ENCODE measurements around the gene PLCD3.

PLCD3 gene

GRCh38 chr17:45135192-45135977 lies 3.1 kb upstream of the PLCD3 start, which contains the start of gene ACBD4:
ACBD4 (plus strand) TSS chr17:45135687; CDS start chr17:45136145, 458 bp downstream.
- peak; percentile 92 to 96 (median 95) for DNase-seq
- no peaks in the 10 kb centered on the region for H3K27me3 ChIP-seq (replicated peaks; ENCODE audit: control insufficient read depth, insufficient read depth, low read length, poor library complexity, severe bottlenecking)
- no peaks in the 10 kb centered on the region for H3K9me3 ChIP-seq (ENCODE audit: control insufficient read depth, low read length)
- H3K36me3 ChIP-seq (ENCODE audit: control insufficient read depth, insufficient read depth, low read length), result no peaks in the 10 kb centered on the region
- peak within 1 kb of the TSS; percentile 96 for H3K4me3 ChIP-seq (ENCODE audit: insufficient read depth, low read depth, low read length, poor library complexity, severe bottlenecking)
- peaks cover 17% of the 10 kb centered on the region for H3K4me1 ChIP-seq (ENCODE audit: control insufficient read depth, insufficient read depth, low read length, poor library complexity, severe bottlenecking)
- peak within 1 kb of the TSS; percentile 81 for H3K27ac ChIP-seq (ENCODE audit: insufficient read depth, low read length, poor library complexity, severe bottlenecking)

GRCh38 chr17:45132572-45133463 lies 503 bp upstream of the PLCD3 start:
- no peaks in the 10 kb centered on the region for H3K27me3 ChIP-seq (replicated peaks; ENCODE audit: control insufficient read depth, insufficient read depth, low read length, poor library complexity, severe bottlenecking)
- H3K4me3 ChIP-seq (ENCODE audit: insufficient read depth, low read depth, low read length, poor library complexity, severe bottlenecking), result peak overlapping the region; percentile 74
- DNase-seq, result peak; percentile 41 to 62 (median 60)
- no peaks in the 10 kb centered on the region for H3K36me3 ChIP-seq (ENCODE audit: control insufficient read depth, insufficient read depth, low read length)
- H3K27ac ChIP-seq (ENCODE audit: insufficient read depth, low read length, poor library complexity, severe bottlenecking), result peak overlapping the region; percentile 84
- no peaks in the 10 kb centered on the region for H3K9me3 ChIP-seq (ENCODE audit: control insufficient read depth, low read length)
- peaks cover 17% of the 10 kb centered on the region for H3K4me1 ChIP-seq (ENCODE audit: control insufficient read depth, insufficient read depth, low read length, poor library complexity, severe bottlenecking)

GRCh38 chr17:45131616-45132319 lies 547 bp downstream of the PLCD3 start:
- Histone ChIP-seq H3K36me3 (ENCODE audit: control insufficient read depth, insufficient read depth, low read length) (no peaks in the 10 kb centered on the region), H3K9me3 (ENCODE audit: control insufficient read depth, low read length) (no peaks in the 10 kb centered on the region), H3K4me1 (ENCODE audit: control insufficient read depth, insufficient read depth, low read length, poor library complexity, severe bottlenecking) (peaks cover 14% of the 10 kb centered on the region), H3K27ac (ENCODE audit: insufficient read depth, low read length, poor library complexity, severe bottlenecking) (peak overlapping the region; percentile 24), H3K27me3 (replicated peaks; ENCODE audit: control insufficient read depth, insufficient read depth, low read length, poor library complexity, severe bottlenecking) (no peaks in the 10 kb centered on the region), H3K4me3 (ENCODE audit: insufficient read depth, low read depth, low read length, poor library complexity, severe bottlenecking) (peak overlapping the region; percentile 80)
- peak in 2 of 3 donors; percentile 12 to 29 for DNase-seq

- Histone ChIP-seq H3K4me3 (ENCODE audit: insufficient read depth, low read depth, low read length, poor library complexity, severe bottlenecking) (no peak overlapping the region), H3K27me3 (replicated peaks; ENCODE audit: control insufficient read depth, insufficient read depth, low read length, poor library complexity, severe bottlenecking) (no peaks in the 10 kb centered on the region), H3K36me3 (ENCODE audit: control insufficient read depth, insufficient read depth, low read length) (no peaks in the 10 kb centered on the region), H3K4me1 (ENCODE audit: control insufficient read depth, insufficient read depth, low read length, poor library complexity, severe bottlenecking) (peaks cover 9% of the 10 kb centered on the region), H3K9me3 (ENCODE audit: control insufficient read depth, low read length) (no peaks in the 10 kb centered on the region), H3K27ac (ENCODE audit: insufficient read depth, low read length, poor library complexity, severe bottlenecking) (no peak overlapping the region)
- DNase-seq, result no peak
Measured at GRCh38 chr17:45130681-45131615, 1.4 kb downstream of the PLCD3 start.

- Histone ChIP-seq H3K27ac (ENCODE audit: insufficient read depth, low read length, poor library complexity, severe bottlenecking) (no peak overlapping the region), H3K4me1 (ENCODE audit: control insufficient read depth, insufficient read depth, low read length, poor library complexity, severe bottlenecking) (peaks cover under 1% of the 10 kb centered on the region)
Measured at GRCh38 chr17:45129940-45130680, 2.2 kb downstream of the PLCD3 start.

GRCh38 chr17:45129426-45129939 lies 2.8 kb downstream of the PLCD3 start:
- Histone ChIP-seq H3K27ac (ENCODE audit: insufficient read depth, low read length, poor library complexity, severe bottlenecking) (no peak overlapping the region), H3K27me3 (replicated peaks; ENCODE audit: control insufficient read depth, insufficient read depth, low read length, poor library complexity, severe bottlenecking) (no peaks in the 10 kb centered on the region), H3K4me3 (ENCODE audit: insufficient read depth, low read depth, low read length, poor library complexity, severe bottlenecking) (no peak overlapping the region), H3K9me3 (ENCODE audit: control insufficient read depth, low read length) (no peaks in the 10 kb centered on the region), H3K36me3 (ENCODE audit: control insufficient read depth, insufficient read depth, low read length) (no peaks in the 10 kb centered on the region), H3K4me1 (ENCODE audit: control insufficient read depth, insufficient read depth, low read length, poor library complexity, severe bottlenecking) (no peaks in the 10 kb centered on the region)
- DNase-seq, result no peak

More at GRCh38 chr17:45129940-45130680, 2.2 kb downstream of the PLCD3 start:
- no peak overlapping the region for H3K4me3 ChIP-seq (ENCODE audit: insufficient read depth, low read depth, low read length, poor library complexity, severe bottlenecking)
- H3K36me3 ChIP-seq (ENCODE audit: control insufficient read depth, insufficient read depth, low read length), result no peaks in the 10 kb centered on the region
- no peak for DNase-seq
- no peaks in the 10 kb centered on the region for H3K27me3 ChIP-seq (replicated peaks; ENCODE audit: control insufficient read depth, insufficient read depth, low read length, poor library complexity, severe bottlenecking)
- no peaks in the 10 kb centered on the region for H3K9me3 ChIP-seq (ENCODE audit: control insufficient read depth, low read length)

- Histone ChIP-seq H3K27ac (ENCODE audit: insufficient read depth, low read length, poor library complexity, severe bottlenecking) (no peak overlapping the region), H3K36me3 (ENCODE audit: control insufficient read depth, insufficient read depth, low read length) (no peaks in the 10 kb centered on the region), H3K27me3 (replicated peaks; ENCODE audit: control insufficient read depth, insufficient read depth, low read length, poor library complexity, severe bottlenecking) (no peaks in the 10 kb centered on the region), H3K4me1 (ENCODE audit: control insufficient read depth, insufficient read depth, low read length, poor library complexity, severe bottlenecking) (no peaks in the 10 kb centered on the region), H3K9me3 (ENCODE audit: control insufficient read depth, low read length) (no peaks in the 10 kb centered on the region), H3K4me3 (ENCODE audit: insufficient read depth, low read depth, low read length, poor library complexity, severe bottlenecking) (no peak overlapping the region)
- no peak for DNase-seq
Measured at GRCh38 chr17:45128989-45129388, 3.3 kb downstream of the PLCD3 start.

- H3K27ac ChIP-seq (ENCODE audit: insufficient read depth, low read length, poor library complexity, severe bottlenecking), result no peak overlapping the region
- no peak for DNase-seq
- H3K4me1 ChIP-seq (ENCODE audit: control insufficient read depth, insufficient read depth, low read length, poor library complexity, severe bottlenecking), result no peaks in the 10 kb centered on the region
- H3K4me3 ChIP-seq (ENCODE audit: insufficient read depth, low read depth, low read length, poor library complexity, severe bottlenecking), result no peak overlapping the region
- no peaks in the 10 kb centered on the region for H3K27me3 ChIP-seq (replicated peaks; ENCODE audit: control insufficient read depth, insufficient read depth, low read length, poor library complexity, severe bottlenecking)
- H3K36me3 ChIP-seq (ENCODE audit: control insufficient read depth, insufficient read depth, low read length), result no peaks in the 10 kb centered on the region
- H3K9me3 ChIP-seq (ENCODE audit: control insufficient read depth, low read length), result no peaks in the 10 kb centered on the region
Measured at GRCh38 chr17:45128331-45128730, 4.0 kb downstream of the PLCD3 start.

Measured in effector memory CD4-positive, alpha-beta T cell (primary cell).